ENCODE results near the gene C15orf40. TPM values are rescaled to one million over a fixed set of nuclear protein-coding genes. Genes with fewer than 3 reads are reported as not detected.
A peak's percentile ranks its signal among the peaks of the same experiment; 100 is the strongest.

The C15orf40 gene
- total and polyA plus RNA-seq, 2 of the 13 experiments (the other 11 are each of a cell fraction or from before 2014, with no cell fraction given), result 24.0 to 26.3 TPM

DNA sequence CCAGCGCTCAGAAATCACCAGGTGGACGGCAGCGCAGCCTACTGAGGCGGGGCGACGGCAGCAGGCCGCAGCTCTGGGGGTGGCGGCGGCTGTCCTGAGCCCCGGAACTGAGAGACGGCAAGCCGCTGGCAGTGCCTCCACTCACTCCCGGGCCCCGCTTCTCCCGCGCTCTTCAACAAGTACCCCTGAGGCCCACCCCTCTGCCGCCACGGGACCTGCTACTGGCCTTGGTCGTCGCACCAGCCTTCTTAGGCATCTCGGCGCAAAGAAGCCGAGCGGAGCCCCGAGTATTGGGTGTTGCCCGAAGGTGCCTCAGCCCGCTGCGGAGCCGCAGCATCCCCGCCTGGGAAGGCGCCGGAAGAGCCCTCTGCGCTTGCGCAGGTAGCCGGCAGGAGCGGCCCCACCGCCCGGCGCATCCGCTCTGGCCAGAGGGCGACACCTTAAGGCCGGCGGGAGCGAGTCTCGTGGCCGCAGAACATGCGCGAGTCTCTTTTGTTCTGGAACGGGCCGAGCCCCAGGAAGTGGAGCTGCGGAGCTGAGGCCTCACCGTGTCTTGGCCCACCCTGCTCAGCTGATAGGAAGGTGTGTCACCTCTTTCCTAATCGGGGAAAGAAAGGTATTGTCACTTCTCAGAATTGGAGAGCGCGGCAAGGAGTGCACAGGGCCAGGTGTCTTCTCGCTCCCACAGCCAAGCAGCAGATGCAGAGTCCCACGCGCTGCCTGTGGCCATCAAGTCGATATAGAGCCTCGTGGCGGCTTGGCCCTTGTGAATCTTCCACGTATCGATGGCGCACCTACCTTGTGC lies at the start of gene C15orf40 (continued):
- peak; percentile 86 for TF ChIP-seq EED (CRISPR knock-in tag; IDR thresholded peaks at IDR 0.05)
- TF ChIP-seq, protein P1, sequence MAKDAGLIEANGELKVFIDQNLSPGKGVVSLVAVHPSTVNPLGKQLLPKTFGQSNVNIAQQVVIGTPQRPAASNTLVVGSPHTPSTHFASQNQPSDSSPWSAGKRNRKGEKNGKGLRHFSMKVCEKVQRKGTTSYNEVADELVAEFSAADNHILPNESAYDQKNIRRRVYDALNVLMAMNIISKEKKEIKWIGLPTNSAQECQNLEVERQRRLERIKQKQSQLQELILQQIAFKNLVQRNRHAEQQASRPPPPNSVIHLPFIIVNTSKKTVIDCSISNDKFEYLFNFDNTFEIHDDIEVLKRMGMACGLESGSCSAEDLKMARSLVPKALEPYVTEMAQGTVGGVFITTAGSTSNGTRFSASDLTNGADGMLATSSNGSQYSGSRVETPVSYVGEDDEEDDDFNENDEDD (CRISPR knock-in tag; IDR thresholded peaks at IDR 0.05; ENCODE audit: borderline replicate concordance), result peak; percentile 72
- peak; percentile 95 for TF ChIP-seq HOXA5 (CRISPR knock-in tag; IDR thresholded peaks at IDR 0.05)
- TF ChIP-seq ZNF749 (CRISPR knock-in tag; IDR thresholded peaks at IDR 0.05; ENCODE audit: borderline replicate concordance), result peak; percentile 73; the same call in 1 of the 2 replicates
- peak; percentile 88 for TF ChIP-seq KMT2B (CRISPR knock-in tag; IDR thresholded peaks at IDR 0.05)
- no peak for TF ChIP-seq ZBTB2 (CRISPR knock-in tag; IDR thresholded peaks at IDR 0.05; ENCODE audit: low read depth)
- no peak for TF ChIP-seq ZNF10 (CRISPR knock-in tag; IDR thresholded peaks at IDR 0.05; ENCODE audit: borderline replicate concordance, low read depth)
- TF ChIP-seq SYNCRIP (IDR thresholded peaks at IDR 0.05; ENCODE audit: insufficient read depth, low read depth, low read length), result no peak
- peak; percentile 44; the same call in 1 of the 2 replicates for TF ChIP-seq ZNF614 (CRISPR knock-in tag; IDR thresholded peaks at IDR 0.05; ENCODE audit: borderline replicate concordance)
- TF ChIP-seq KDM5B (CRISPR knock-in tag; IDR thresholded peaks at IDR 0.05; ENCODE audit: borderline replicate concordance), result peak; percentile 91; the same call in 1 of the 2 replicates
- peak; percentile 94 for TF ChIP-seq ZNF747 (CRISPR knock-in tag; IDR thresholded peaks at IDR 0.05; ENCODE audit: borderline replicate concordance)
- no peak for TF ChIP-seq MAFF (IDR thresholded peaks at IDR 0.05; ENCODE audit: low read depth, low read length)
- peak; percentile 96; the same call in 1 of the 2 replicates for TF ChIP-seq FOXO4 (CRISPR knock-in tag; conservative IDR thresholded peaks at IDR 0.05)
- peak; percentile 82; the same call in 1 of the 2 replicates for TF ChIP-seq GMEB1 (CRISPR knock-in tag; IDR thresholded peaks at IDR 0.05; ENCODE audit: borderline replicate concordance)
- TF ChIP-seq ZNF512B (CRISPR knock-in tag; IDR thresholded peaks at IDR 0.05; ENCODE audit: borderline replicate concordance), result 0 out of 2 replicates have a peak, but pooled peaks have one; percentile 24
- no peak for TF ChIP-seq NR1H2 (CRISPR knock-in tag; IDR thresholded peaks at IDR 0.05; ENCODE audit: borderline replicate concordance, low read depth)
- peak; percentile 81; the same call in 1 of the 2 replicates for TF ChIP-seq ZNF570 (CRISPR knock-in tag; IDR thresholded peaks at IDR 0.05; ENCODE audit: borderline replicate concordance)
- TF ChIP-seq HCFC1 (IDR thresholded peaks at IDR 0.05; ENCODE audit: low read depth, low read length), result peak; percentile 59
- TF ChIP-seq ZNF101 (CRISPR knock-in tag; IDR thresholded peaks at IDR 0.05; ENCODE audit: borderline replicate concordance, low read depth), result no peak
- TF ChIP-seq ARNT (IDR thresholded peaks at IDR 0.05), result no peak

Measured in HepG2 (cell line).